Amniotic epithelial cell (primary cell): ENCODE data around the gene FADS2.
A peak's percentile ranks its signal among the peaks of the same experiment; 100 is the strongest.
"Not testable (repeated sequence)": the region's sequence is repeated elsewhere in the genome, so short reads cannot be mapped to it uniquely, and the experiment has no call there.

Experiments
- DNase-seq: peaks from one replicate; pipeline ENCODE4 v3.0.0-alpha.2; 2010; ENCODE audit warnings: low read depth

The FADS2 gene

GRCh38 chr11:61868571-61869428 is 40.7 kb downstream of the FADS2 start:
- DNase-seq = no peak

- DNase-seq = no peak
Observed at GRCh38 chr11:61869429-61869707, 41.3 kb downstream of the FADS2 start.

GRCh38 chr11:61869708-61870451 is 41.8 kb downstream of the FADS2 start:
- DNase-seq = no peak

GRCh38 chr11:61870541-61871031 is 42.5 kb downstream of the FADS2 start:
- DNase-seq = no peak

- peak; percentile 51 for DNase-seq
Observed at GRCh38 chr11:61871158-61871597, 43.1 kb downstream of the FADS2 start.

- DNase-seq = no peak
Observed at GRCh38 chr11:61872935-61873565, 45.0 kb downstream of the FADS2 start.

- DNase-seq = no peak
Observed at GRCh38 chr11:61873588-61874376, 45.7 kb downstream of the FADS2 start.

- DNase-seq = no peak
Observed at GRCh38 chr11:61874377-61874809, 46.3 kb downstream of the FADS2 start.

GRCh38 chr11:61874853-61875252 is 46.8 kb downstream of the FADS2 start:
- DNase-seq = no peak

- DNase-seq = no peak
Observed at GRCh38 chr11:61875698-61876097, 47.6 kb downstream of the FADS2 start.

GRCh38 chr11:61879152-61879551 is 51.1 kb downstream of the FADS2 start:
- no peak for DNase-seq

- no peak for DNase-seq
Observed at GRCh38 chr11:61880031-61880430, 51.9 kb downstream of the FADS2 start.

- no peak for DNase-seq
Observed at GRCh38 chr11:61880454-61880853, 52.4 kb downstream of the FADS2 start.

GRCh38 chr11:61881397-61881796 is 53.3 kb downstream of the FADS2 start:
- no peak for DNase-seq

- not testable (repeated sequence) for DNase-seq
Observed at GRCh38 chr11:61882267-61882666, 54.2 kb downstream of the FADS2 start.

GRCh38 chr11:61882879-61883278 is 54.8 kb downstream of the FADS2 start:
- no peak for DNase-seq

- no peak for DNase-seq
Observed at GRCh38 chr11:61883327-61883726, 55.2 kb downstream of the FADS2 start.

- no peak for DNase-seq
Observed at GRCh38 chr11:61883947-61884346, 55.8 kb downstream of the FADS2 start.

- no peak for DNase-seq
Observed at GRCh38 chr11:61885166-61885778, 57.2 kb downstream of the FADS2 start.

- no peak for DNase-seq
Observed at GRCh38 chr11:61885784-61886580, 57.9 kb downstream of the FADS2 start.

GRCh38 chr11:61886643-61887042 is 58.5 kb downstream of the FADS2 start:
- no peak for DNase-seq
